HG03103 (cell line): Measurements from ENCODE around the gene EFCAB12.
"Not testable (repeated sequence)": the region's sequence is repeated elsewhere in the genome, so short reads cannot be mapped to it uniquely, and the experiment has no call there.

Experiments used
- ATAC-seq: cut with Tn5 transposase; IDR thresholded peaks from one replicate; pipeline ENCODE4 v1.9.1; 2021; ENCODE audit warnings: low read depth; ENCODE audit not compliant: unreplicated experiment

EFCAB12 gene

GRCh38 chr3:129399145-129399894 is 29.1 kb downstream of the EFCAB12 start:
- ATAC-seq: peak; percentile 82

- no peak for ATAC-seq
These were observed 29.7 kb downstream of the EFCAB12 start for GRCh38 chr3:129398803-129399144.

- not testable (repeated sequence) for ATAC-seq
These were observed 34.5 kb downstream of the EFCAB12 start for GRCh38 chr3:129393760-129394564.

GRCh38 chr3:129393271-129393670 is 35.2 kb downstream of the EFCAB12 start:
- ATAC-seq: no peak

- ATAC-seq: not testable (repeated sequence)
These were observed 36.1 kb downstream of the EFCAB12 start for GRCh38 chr3:129392106-129392887.

GRCh38 chr3:129391583-129391982 is 36.9 kb downstream of the EFCAB12 start:
- not testable (repeated sequence) for ATAC-seq

- no peak for ATAC-seq
These were observed 38.9 kb downstream of the EFCAB12 start for GRCh38 chr3:129389572-129389937.

GRCh38 chr3:129388791-129389571 is 39.5 kb downstream of the EFCAB12 start:
- not testable (repeated sequence) for ATAC-seq

- no peak for ATAC-seq
These were observed 40.9 kb downstream of the EFCAB12 start for GRCh38 chr3:129387487-129387886.

GRCh38 chr3:129386984-129387383 is 41.5 kb downstream of the EFCAB12 start:
- ATAC-seq: no peak

- ATAC-seq: not testable (repeated sequence)
These were observed 42.9 kb downstream of the EFCAB12 start for GRCh38 chr3:129385507-129385906.

- ATAC-seq: no peak
These were observed 43.7 kb downstream of the EFCAB12 start for GRCh38 chr3:129384594-129385323.

- not testable (repeated sequence) for ATAC-seq
These were observed 44.3 kb downstream of the EFCAB12 start for GRCh38 chr3:129384103-129384502.

- no peak for ATAC-seq
These were observed 45.1 kb downstream of the EFCAB12 start for GRCh38 chr3:129383292-129383860.

GRCh38 chr3:129382366-129382765 is 46.1 kb downstream of the EFCAB12 start:
- no peak for ATAC-seq

- ATAC-seq: no peak
These were observed 48.7 kb downstream of the EFCAB12 start for GRCh38 chr3:129379582-129380358.

- no peak for ATAC-seq
These were observed 49.5 kb downstream of the EFCAB12 start for GRCh38 chr3:129378949-129379348.

GRCh38 chr3:129377615-129378014 is 50.8 kb downstream of the EFCAB12 start:
- no peak for ATAC-seq

GRCh38 chr3:129375099-129375498 is 53.3 kb downstream of the EFCAB12 start:
- no peak for ATAC-seq
